Measurements from ENCODE around the gene SULT1A1.
"Not testable (repeated sequence)": the region's sequence is repeated elsewhere in the genome, so short reads cannot be mapped to it uniquely, and the experiment has no call there.

Gene SULT1A1

DNA sequence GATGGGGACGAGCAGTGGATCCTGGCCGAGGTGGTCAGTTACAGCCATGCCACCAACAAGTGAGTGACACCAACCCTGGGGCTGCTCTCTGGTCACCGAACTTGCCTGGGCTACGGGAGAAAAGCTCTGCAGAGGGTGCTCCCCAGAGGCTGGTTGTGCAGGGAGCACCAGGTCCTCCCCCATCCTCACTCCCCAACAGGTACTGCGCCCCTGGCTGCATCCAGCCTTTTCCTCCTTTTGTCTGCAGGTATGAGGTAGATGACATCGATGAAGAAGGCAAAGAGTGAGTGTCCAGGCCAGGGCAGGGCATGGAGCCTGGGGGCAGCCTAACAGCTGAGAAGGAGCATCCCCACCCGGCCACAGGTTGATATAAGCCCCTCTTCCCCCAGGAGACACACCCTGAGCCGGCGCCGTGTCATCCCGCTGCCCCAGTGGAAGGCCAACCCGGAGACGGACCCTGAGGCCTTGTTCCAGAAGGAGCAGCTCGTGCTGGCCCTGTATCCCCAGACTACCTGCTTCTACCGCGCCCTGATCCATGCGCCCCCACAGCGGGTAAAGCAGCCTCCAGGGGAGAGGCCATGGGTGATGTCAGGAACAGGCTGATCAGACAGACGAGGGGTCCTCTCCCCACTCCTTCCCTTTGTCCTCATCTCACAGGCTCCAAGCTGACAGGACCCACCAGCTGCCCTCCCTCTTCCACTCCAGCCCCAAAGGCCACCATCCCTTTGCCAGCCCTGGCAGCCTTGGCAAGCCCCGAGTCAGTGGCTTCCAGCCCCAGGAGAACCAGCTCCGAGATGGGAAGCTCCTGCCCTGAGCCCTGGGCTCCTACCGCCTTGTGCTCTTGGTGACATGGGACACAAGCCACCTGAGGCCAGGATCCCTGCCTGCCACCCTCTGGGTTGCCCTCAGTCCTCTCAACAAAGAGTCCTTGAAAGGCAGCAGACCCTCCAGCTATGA is 19.2 kb downstream of the SULT1A1 start:
- no peak for DNase-seq

GRCh38 chr16:28589930-28590329 is 19.9 kb downstream of the SULT1A1 start:
- DNase-seq = no peak

DNA sequence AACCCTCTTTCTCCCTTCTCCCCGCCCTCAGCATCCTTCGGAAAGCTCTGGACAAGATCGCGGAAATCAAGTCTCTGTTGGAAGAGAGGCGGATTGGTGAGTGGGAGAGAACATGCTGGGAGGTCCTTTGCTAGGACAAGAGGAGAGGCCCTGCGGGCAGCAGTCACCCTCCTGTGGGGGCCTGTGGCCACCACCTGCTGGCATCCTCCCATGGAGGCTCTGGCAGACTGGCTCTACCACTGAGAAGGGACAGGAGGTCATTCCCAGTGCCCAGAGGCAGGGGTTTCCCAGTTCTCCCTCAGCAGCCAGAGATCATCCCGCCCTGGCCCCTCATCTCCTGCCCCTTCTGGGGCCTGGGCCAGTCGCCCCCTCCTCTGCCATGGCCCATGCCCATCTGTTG is 20.8 kb downstream of the SULT1A1 start:
- DNase-seq = no peak

- no peak for DNase-seq
These were observed 22.5 kb downstream of the SULT1A1 start for GRCh38 chr16:28587386-28587785.

GRCh38 chr16:28586466-28586865 is 23.4 kb downstream of the SULT1A1 start:
- DNase-seq = no peak

DNA sequence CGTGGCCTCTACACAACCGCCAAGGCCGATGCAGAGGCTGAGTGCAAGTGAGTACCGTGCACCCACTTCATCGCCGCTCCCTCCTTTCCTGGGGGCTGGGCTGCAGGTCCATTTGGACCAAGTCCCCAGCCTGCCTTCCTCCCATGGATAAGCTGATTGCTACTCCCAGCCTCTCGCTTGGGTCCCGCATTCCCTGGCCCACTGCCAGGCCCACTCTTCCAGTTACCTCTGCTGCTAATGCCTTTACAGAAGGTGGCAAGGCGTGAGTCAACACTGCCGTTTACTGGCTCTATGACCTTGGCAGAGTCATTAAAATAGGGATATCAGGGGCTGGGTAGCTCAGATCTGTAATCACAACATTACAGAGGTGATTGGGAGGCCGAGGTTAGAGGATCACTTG is 24.2 kb downstream of the SULT1A1 start:
- DNase-seq = no peak

DNA sequence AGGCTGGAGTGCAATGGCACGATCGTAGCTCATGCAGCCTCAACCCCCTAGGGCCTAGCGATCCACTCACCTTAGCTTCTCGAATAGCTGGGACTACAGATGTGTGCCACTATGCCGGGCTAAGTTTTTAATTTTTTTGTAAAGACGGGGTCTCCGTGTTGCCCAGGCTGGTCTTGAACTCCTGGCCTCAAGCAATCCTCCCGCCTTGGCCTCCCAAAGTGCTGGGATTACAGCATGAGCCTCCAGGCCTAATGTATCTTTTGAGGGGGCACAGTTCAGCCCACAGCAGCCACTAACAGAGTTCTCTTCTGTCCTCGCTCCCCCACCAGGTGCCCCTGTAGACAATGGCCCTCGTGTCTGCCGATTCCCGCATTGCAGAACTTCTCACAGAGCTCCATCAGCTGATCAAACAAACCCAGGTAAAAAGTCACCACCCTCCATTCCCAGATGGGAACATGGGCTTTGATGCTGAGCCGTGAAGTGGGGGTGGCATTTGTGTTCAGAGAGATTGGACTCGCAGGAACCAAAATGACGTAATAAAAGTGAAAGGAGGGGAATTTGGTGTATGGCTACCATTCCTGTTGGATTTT is 29.0 kb downstream of the SULT1A1 start:
- no peak for DNase-seq

DNA sequence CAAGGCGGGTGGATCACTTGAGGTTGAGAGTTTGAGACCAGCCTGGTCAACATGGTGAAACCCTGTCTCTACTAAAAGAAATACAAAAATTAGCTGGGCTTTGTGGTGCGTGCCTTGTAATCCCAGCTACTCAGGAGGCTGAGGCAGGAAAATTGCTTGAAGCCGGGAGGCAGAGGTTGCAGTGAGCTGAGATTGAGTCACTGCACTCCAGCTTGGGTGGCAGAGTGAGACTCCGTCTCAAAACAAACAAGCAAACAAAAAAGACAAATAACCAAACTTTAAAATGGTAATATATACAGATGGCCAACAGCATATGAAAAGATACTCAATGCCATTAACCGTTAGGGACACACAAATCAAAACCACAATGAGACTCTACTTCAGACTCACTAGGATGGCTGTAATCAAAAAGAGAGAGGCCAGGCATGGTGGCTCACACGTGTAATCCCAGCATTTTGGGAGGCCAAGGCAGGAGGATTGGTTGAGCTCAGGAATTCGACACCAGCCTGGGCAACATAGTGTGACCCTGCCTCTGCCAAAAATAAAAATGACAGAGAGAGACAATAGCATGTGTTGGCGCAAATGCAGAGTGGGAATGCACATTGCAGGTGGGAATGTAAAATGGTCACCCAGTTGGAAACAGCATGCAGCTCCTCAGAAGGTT is 34.3 kb downstream of the SULT1A1 start:
- no peak for DNase-seq

GRCh38 chr16:28574925-28575324 is 34.9 kb downstream of the SULT1A1 start:
- DNase-seq = no peak

DNA sequence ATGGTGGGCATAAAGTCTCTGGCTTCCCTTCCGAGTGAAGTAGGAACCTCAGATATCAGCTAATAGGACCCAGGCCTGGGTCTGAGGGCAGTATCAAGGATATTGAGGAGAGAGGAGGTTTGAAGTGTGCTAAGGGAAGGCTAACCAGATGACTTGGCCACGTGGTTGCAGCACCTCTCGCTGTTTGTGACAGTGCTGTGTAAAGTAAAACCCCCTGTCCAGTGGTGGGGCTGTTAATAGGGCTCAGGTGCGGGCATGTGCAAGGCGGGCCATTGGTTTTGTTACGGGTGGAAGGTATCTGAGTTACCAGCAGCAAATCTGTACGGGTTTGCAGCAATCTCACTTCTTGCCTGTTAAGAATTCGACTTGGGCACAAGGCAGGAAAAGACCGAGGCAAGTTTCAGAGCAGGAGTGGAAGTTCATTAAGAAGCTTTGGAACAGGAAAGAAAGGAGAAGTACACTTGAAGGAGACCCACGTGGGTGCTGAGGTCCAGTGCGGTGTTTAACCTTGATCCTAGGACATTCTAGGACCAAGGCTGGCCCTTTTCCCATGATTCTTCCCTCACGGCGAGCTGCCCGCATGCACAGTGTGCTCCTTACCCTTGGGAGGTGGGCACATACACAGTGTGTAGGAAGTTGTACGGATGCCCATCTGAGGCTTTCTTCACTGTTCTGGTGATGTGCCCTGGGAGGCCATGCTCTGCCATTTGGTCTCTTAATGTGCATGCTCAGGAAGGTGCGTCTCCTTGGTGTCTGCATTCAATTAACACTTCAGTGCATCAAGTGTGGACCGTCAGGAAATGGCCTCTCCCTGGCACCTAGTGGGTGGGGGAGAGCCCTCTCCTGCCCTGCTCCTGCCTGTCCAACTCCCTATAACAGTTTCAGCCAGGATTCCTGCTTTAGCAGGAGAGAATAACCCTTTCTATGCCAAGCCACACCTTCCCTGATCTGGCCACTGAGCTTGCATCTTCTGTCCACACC is 35.8 kb downstream of the SULT1A1 start:
- no peak for DNase-seq

GRCh38 chr16:28572696-28573510 is 36.9 kb downstream of the SULT1A1 start:
- DNase-seq = no peak

GRCh38 chr16:28569968-28570752 is 39.7 kb downstream of the SULT1A1 start:
- no peak for DNase-seq

DNA sequence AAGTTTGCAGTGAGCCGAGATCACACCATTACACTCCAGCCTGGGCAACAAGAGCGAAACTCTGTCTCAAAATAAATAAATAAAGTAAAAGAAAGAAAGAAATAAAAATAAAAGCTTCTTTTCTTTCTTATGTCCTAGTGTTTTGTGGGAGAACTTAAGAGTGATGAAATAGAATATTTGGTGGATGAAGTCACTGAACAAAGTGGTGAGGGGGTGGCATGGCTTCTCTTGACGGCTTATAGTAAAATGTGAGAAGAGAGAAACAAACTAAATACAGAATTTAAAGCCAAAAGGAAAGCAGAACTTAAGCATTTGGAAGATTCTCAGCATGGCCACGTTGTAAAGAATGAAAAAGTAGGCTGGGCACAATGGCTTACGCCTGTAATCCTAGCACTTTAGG is 40.8 kb downstream of the SULT1A1 start:
- no peak for DNase-seq

DNA sequence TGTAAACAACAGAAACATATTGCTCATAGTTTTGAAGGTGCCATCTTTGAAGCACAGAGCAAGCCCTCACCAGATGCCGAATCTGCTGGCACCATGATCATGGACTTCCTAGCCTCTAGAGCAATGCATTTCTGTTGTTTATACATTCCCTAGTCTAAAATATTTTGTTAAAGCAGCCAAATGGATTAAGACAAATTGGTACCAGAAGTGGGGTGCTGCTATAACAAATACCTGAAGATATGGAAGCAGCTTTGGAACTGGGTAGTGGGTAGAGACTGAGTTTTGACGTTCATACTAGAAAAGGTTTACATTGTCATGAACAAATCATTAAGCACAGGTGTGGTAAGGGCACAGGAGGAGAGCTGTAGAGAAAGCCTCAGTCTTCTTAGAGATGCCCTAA is 42.6 kb downstream of the SULT1A1 start:
- DNase-seq = no peak

- DNase-seq = not testable (repeated sequence)
These were observed 43.5 kb downstream of the SULT1A1 start for GRCh38 chr16:28566233-28566925.

GRCh38 chr16:28563218-28563617 is 46.6 kb downstream of the SULT1A1 start:
- no peak for DNase-seq

GRCh38 chr16:28562199-28562598 is 47.6 kb downstream of the SULT1A1 start:
- DNase-seq = no peak

DNA sequence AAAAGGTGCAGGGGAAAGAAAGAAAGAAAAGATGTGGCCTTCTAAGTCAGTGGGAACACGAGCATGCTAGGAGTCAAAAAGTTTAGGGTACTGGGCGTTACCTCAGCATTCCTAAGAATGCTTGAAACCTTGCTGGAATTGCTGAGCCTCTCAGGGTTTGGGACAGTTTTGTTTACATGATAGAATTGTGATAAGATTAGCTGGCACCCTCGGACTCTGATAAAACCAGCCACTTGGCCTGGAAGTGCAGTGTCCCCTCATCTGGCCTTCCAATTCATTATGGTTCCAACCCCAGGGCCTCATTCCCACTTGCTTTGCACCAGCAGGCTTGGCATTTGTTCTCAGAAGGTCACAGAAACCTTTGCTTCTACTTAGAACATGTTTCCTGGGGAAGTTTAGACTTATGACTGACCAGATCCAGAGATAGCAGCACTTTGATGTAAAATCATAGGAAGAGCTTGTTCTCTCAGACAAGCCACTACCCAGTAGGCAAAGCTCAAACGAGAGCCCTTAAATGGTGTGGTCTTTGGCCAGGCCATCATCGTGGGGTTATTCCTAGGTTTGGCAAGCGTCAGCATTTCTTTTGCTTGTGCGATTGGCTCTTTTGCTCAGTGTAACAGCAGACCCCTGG is 48.2 kb downstream of the SULT1A1 start:
- no peak for DNase-seq

DNA sequence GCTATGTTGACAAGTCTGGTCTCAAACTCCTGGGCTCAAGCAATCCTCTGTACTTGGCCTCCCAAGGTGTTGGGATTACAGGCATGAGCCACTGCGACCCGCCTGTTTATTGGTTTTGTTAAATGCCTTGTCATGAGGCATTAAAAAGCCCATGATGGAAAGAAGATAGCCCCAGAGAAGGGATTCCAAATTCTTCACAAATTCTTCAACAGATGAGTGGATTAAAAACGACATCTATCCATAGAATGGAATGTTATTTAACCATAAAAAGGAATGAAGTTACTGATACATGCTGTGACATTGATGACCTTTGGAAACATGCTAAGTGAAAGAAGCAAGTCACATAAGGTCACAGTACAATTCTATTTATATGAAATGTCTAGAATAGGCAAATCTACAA is 51.4 kb downstream of the SULT1A1 start:
- no peak for DNase-seq

GRCh38 chr16:28556914-28557320 is 52.9 kb downstream of the SULT1A1 start:
- no peak for DNase-seq

Data from DMS79 treated with DMSO at 0.1 percent for 48 hours (cell line).